ENCODE data around the gene SLC7A7.

- TF ChIP-seq ZNF691 (CRISPR knock-in tag; IDR thresholded peaks at IDR 0.05; ENCODE audit: borderline replicate concordance, low read depth) (peak; percentile 99), PAWR (CRISPR knock-in tag; IDR thresholded peaks at IDR 0.05; ENCODE audit: borderline replicate concordance) (no peak), SMAD1 (CRISPR knock-in tag; IDR thresholded peaks at IDR 0.05; ENCODE audit: borderline replicate concordance, low read depth) (peak; percentile 78; the same call in 1 of the 2 replicates), ZBTB33 (CRISPR knock-in tag; IDR thresholded peaks at IDR 0.05) (peak; percentile 77), IRX3 (CRISPR knock-in tag; IDR thresholded peaks at IDR 0.05; ENCODE audit: borderline replicate concordance, low read depth) (no peak; the same call in 1 of the 2 replicates), RFX5 (IDR thresholded peaks at IDR 0.05; ENCODE audit: low read depth, low read length) (no peak), POLR2AphosphoS5 (IDR thresholded peaks at IDR 0.05; ENCODE audit: low read depth, low read length) (no peak), RFXANK (CRISPR knock-in tag; IDR thresholded peaks at IDR 0.05) (peak; percentile 70; the same call in 1 of the 2 replicates), DPF2 (CRISPR knock-in tag; IDR thresholded peaks at IDR 0.05; ENCODE audit: borderline replicate concordance, low read depth) (no peak), CTCF (CRISPR knock-in tag; IDR thresholded peaks at IDR 0.05) (peak; percentile 98)
Measured at GRCh38 chr14:22852940-22853767, 37.9 kb upstream of the SLC7A7 start.

All from HepG2 (cell line).